Ascending aorta (tissue), 2 donors: ENCODE results near the gene SKIDA1. TPM values are rescaled to one million over a fixed set of nuclear protein-coding genes. Genes with fewer than 3 reads are reported as not detected.

Experiments
- DNase-seq, 2 donors: peaks; one replicate each; pipeline ENCODE4 v3.0.0-alpha.2; 2019; ENCODE audit warnings: low spot score in 2 of 2
- H3K27ac ChIP-seq, 2 donors: fragments of 200-600 bp; sonication (generic); one replicate each; pipeline ENCODE4 v1.5.1; 2016 to 2017; ENCODE audit warnings: mild to moderate bottlenecking in 1 of 2
- H3K27me3 ChIP-seq: fragments of 200-600 bp; sonication (generic); one replicate; pipeline ENCODE4 v1.5.1; 2017
- H3K36me3 ChIP-seq, 2 donors: fragments of 200-600 bp; sonication (generic); one replicate each; pipeline ENCODE4 v1.5.1; 2016
- H3K4me1 ChIP-seq, 2 donors: fragments of 200-600 bp; sonication (generic); one replicate each; pipeline ENCODE4 v1.5.1; 2016 to 2017; ENCODE audit warnings: mild to moderate bottlenecking in 1 of 2
- H3K4me3 ChIP-seq, 2 donors: fragments of 200-600 bp; sonication (generic); one replicate each; pipeline ENCODE4 v1.5.1; 2016 to 2017; ENCODE audit warnings: mild to moderate bottlenecking in 1 of 2
- H3K9me3 ChIP-seq, 2 donors: fragments of 200-600 bp; sonication (generic); one replicate each; pipeline ENCODE4 v1.5.1; 2016
- CTCF ChIP-seq, 3 experiments: fragments of 200-600 bp in 2 of 3; fragments of 450-650 bp in 1 of 3; sonication (generic) in 2 of 3; IDR thresholded peaks; one replicate each; pipeline ENCODE4 v1.5.1; 2016 to 2019; ENCODE audit warnings: antibody characterized with exemption in 3 of 3, mild to moderate bottlenecking in 1 of 3, moderate library complexity in 1 of 3
- intact Hi-C: fragments of 100-400 bp; cut with DNase I; formaldehyde crosslinking; loops from one replicate; pipeline ENCODE4 v1.15.1; 2023
- total RNA-seq: library from RNA; depleted of rRNA; stranded (reverse); fragments of >200 nt; gene quantifications from one replicate; pipeline ENCODE4 v1.1.0, GENCODE V29; 2016

Gene SKIDA1
- total RNA-seq, 1 donor from 2014 or later, result not detected

- intact Hi-C loops, result no loop called here
- Histone ChIP-seq H3K27ac (peak overlapping the region; percentile 63 to 69), H3K9me3 (no peaks in the 10 kb centered on the region), H3K4me1 (peaks cover 0 to 15% of the 10 kb centered on the region in 2 donors), H3K27me3 (no peaks in the 10 kb centered on the region), H3K4me3 (peak overlapping the region; percentile 63 to 88), H3K36me3 (no peaks in the 10 kb centered on the region)
- DNase-seq, result no peak
- no peak for TF ChIP-seq CTCF (IDR thresholded peaks at IDR 0.05)
Observed at GRCh38 chr10:21519397-21519933, 6.0 kb downstream of the SKIDA1 start.

GRCh38 chr10:21518641-21519396 is 6.7 kb downstream of the SKIDA1 start:
- intact Hi-C loops, result no loop called here
- no peaks in the 10 kb centered on the region for H3K9me3 ChIP-seq
- peak overlapping the region; percentile 63 to 69 for H3K27ac ChIP-seq
- no peak for TF ChIP-seq CTCF (IDR thresholded peaks at IDR 0.05)
- no peaks in the 10 kb centered on the region for H3K27me3 ChIP-seq
- H3K4me3 ChIP-seq, result peak overlapping the region; percentile 63 to 88
- H3K36me3 ChIP-seq, result no peaks in the 10 kb centered on the region
- peaks cover 0 to 13% of the 10 kb centered on the region in 2 donors for H3K4me1 ChIP-seq
- peak in 1 of 2 donors; percentile 61 for DNase-seq

- DNase-seq, result peak in 1 of 2 donors; percentile 54
- intact Hi-C loops, result no loop called here
- peak overlapping the region; percentile 63 to 69 for H3K27ac ChIP-seq
- H3K4me1 ChIP-seq, result peaks cover 0 to 13% of the 10 kb centered on the region in 2 donors
- H3K36me3 ChIP-seq, result no peaks in the 10 kb centered on the region
- TF ChIP-seq CTCF (IDR thresholded peaks at IDR 0.05), result no peak
- H3K27me3 ChIP-seq, result no peaks in the 10 kb centered on the region
- H3K4me3 ChIP-seq, result peak overlapping the region; percentile 63 to 88
- H3K9me3 ChIP-seq, result no peaks in the 10 kb centered on the region
Observed at GRCh38 chr10:21518149-21518640, 7.3 kb downstream of the SKIDA1 start.

- H3K27ac ChIP-seq, result peak overlapping the region; percentile 63 to 69
- peaks cover 0 to 13% of the 10 kb centered on the region in 2 donors for H3K4me1 ChIP-seq
- H3K9me3 ChIP-seq, result no peaks in the 10 kb centered on the region
- no peaks in the 10 kb centered on the region for H3K36me3 ChIP-seq
- peak in 1 of 3 experiments; percentile 12 for TF ChIP-seq CTCF (IDR thresholded peaks at IDR 0.05)
- DNase-seq, result peak in 1 of 2 donors; percentile 85
- intact Hi-C loops, result loop anchor here (2.0 kb wide), 2 partner anchors 17 to 21 kb away; partner anchors contain the start of gene MLLT10
- no peaks in the 10 kb centered on the region for H3K27me3 ChIP-seq
- peak overlapping the region; percentile 63 to 88 for H3K4me3 ChIP-seq
Observed at GRCh38 chr10:21517134-21518031, 8.1 kb downstream of the SKIDA1 start.
